GM13976 (cell line): ENCODE data around the gene TMEM176A.

Experiments
- DNase-seq: peaks from one replicate; pipeline ENCODE4 v3.0.0; 2012; ENCODE audit warnings: low spot score
- CTCF ChIP-seq: IDR thresholded peaks from 2 replicates; pipeline ENCODE4 v1.5.1; 2012; ENCODE audit warnings: borderline replicate concordance, mild to moderate bottlenecking; ENCODE audit not compliant: insufficient read depth; ENCODE audit errors: extremely low read depth, missing control alignments, control extremely low read depth
- in situ Hi-C: fragments of 300-500 bp; cut with MboI; formaldehyde crosslinking; loops from one replicate; pipeline ENCODE4 v1.12.0; 2022; ENCODE audit warnings: low sequenced_read_pairs, mixed read lengths, inconsistent platforms; ENCODE audit not compliant: unreplicated experiment

TMEM176A gene, protein sequence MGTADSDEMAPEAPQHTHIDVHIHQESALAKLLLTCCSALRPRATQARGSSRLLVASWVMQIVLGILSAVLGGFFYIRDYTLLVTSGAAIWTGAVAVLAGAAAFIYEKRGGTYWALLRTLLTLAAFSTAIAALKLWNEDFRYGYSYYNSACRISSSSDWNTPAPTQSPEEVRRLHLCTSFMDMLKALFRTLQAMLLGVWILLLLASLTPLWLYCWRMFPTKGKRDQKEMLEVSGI

GRCh38 chr7:150800581-150801241, at the start of gene TMEM176A:
TSS of gene TMEM176A (plus strand) at chr7:150800769. CDS start at chr7:150801551, 782 bp downstream.
- DNase-seq: peak; percentile 35
- no peak for TF ChIP-seq CTCF
- in situ Hi-C loops: no loop called here

DNA sequence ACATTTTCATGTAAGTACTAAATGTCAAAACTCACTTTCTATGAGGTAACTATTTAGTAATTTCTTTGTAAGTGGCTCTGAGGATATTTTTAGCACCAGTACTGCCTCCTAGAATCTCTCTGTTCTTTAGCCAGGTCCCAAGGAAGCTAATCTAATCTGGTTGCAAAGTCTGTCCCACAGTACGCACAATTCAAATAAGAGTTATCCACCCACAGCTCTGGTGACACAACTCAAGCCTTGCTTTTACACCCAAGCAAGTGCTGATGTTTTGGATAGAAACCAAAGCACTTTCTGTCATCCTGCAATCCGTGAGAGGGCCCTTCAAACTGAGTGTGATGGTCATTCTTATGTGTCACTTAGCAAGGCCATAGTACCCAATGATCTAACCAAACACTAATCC, 48.9 kb upstream of the TMEM176A start:
- no peak for TF ChIP-seq CTCF
- DNase-seq: no peak
- in situ Hi-C loops: loop anchor here (10.0 kb wide), 1 partner anchor 307 kb away; no protein-coding TSS in a partner anchor

DNA sequence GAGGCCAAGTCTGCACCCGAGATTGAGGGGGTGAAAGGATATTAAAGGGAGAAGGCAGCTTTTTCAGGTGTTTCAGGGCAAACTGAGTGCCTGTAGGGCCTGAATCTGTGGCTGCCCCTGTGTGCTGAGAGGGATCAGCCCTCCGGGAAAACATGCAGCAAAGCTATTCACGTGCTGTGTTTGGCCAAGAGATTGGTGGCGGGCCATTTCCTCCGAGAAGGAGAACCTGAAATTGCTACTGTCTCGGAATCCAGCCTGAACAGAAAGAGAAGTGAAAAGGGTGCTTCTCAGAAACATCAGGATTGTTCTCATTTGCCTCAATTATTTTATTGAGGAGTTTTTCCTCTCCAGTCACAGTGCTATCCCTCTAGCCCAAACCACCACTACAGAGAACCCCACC, 47.3 kb upstream of the TMEM176A start:
- no peak for DNase-seq
- in situ Hi-C loops: loop anchor here (10.0 kb wide), 1 partner anchor 308 kb away; no protein-coding TSS in a partner anchor
- TF ChIP-seq CTCF: no peak

DNA sequence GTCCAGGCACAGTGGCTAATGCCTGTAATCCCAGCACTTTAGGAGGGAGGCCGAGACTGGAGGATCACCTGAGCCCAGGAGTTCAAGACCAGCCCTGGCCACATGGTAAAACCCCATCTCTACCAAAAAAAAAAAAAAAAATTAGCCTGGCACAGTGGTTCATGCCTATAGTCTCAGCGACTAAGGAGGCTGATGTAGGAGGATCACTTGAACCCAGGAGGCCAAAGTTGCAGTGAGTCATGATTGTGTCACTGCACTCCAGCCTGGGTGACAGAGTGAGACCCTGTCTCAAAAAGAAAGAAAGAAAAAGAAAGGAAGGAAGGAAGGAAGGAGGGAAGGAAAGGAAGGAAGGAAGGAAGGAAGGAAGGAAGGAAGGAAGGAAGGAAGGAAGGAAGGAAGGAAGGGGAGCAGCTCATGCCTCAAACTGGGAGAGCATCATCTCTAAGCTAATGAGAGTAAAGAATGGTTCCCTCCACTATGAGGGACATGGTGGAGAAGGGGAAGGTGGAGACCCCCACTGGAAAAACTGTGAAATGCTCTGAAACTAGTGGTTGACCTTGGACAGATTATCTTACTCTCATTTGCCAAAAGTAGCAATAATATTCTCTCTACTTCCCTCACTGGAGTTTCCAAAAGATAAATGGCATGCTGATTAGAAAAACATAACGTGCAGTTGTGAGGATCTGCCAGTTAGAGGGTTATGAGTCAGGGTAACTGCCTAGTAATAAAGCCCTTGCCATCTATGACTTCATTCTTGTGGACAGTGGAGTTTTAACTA, 46.6 kb upstream of the TMEM176A start:
- peak; percentile 28 for TF ChIP-seq CTCF
- DNase-seq: peak; percentile 40
- in situ Hi-C loops: loop anchor here (10.0 kb wide), 1 partner anchor 309 kb away; no protein-coding TSS in a partner anchor

- in situ Hi-C loops: loop anchor here (10.0 kb wide), 1 partner anchor 310 kb away; no protein-coding TSS in a partner anchor
- TF ChIP-seq CTCF: no peak
Measured at GRCh38 chr7:150754951-150755350, 45.6 kb upstream of the TMEM176A start.

DNA sequence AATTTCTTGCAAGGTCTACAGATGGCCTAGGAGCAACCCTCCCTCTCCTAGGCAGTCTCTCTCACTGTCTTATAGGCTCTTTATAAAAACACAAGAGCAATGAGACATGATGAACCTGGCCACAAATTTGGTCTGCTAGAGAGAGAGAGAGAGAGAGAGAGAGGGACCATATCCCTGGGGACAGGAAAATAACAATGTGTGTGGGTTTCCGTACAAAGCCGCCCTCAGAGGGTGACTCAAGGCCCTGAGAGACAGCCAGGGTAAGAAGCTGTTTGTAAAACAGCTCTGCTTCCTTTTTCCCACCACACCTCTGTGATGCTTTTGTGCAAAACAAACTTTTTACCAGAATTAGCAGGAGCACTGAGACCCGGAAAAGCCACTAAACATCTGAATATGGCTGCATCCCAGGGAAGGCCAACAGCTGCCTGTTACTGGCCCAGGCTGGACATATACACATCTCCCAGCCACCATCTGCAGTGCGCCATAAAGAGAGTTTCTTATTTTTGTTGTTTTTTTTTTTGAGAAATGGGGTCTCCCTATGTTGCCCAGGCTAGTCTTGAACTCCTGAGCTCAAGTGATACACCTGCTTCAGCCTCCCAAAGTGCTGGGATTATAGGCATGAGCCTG, 45.0 kb upstream of the TMEM176A start:
- in situ Hi-C loops: loop anchor here (10.0 kb wide), 1 partner anchor 311 kb away; no protein-coding TSS in a partner anchor
- peak; percentile 47 for DNase-seq
- TF ChIP-seq CTCF: no peak

More at GRCh38 chr7:150754951-150755350, 45.6 kb upstream of the TMEM176A start:
- DNase-seq: no peak
